K562 (cell line): Measurements from ENCODE around the gene SCN7A. TPM values are rescaled to one million over a fixed set of nuclear protein-coding genes. Genes with fewer than 3 reads are reported as not detected.

Experiments
- ARNT ChIP-seq, 2 experiments: fragments of 450-650 bp; IDR thresholded peaks; 2 replicates each; pipeline ENCODE4 v1.6.1; 2016; ENCODE audit warnings: mild to moderate bottlenecking in 1 of 2
- BACH1 ChIP-seq: fragments of 200-800 bp; sonication (Bioruptor generic); IDR thresholded peaks from 2 replicates; pipeline ENCODE4 v1.6.1; 2016; ENCODE audit warnings: missing genetic modification characterization, missing compliant biosample characterization
- COPS2 ChIP-seq: fragments of 450-650 bp; conservative IDR thresholded peaks from 2 replicates; pipeline ENCODE4 v1.6.1; 2016; ENCODE audit warnings: mild to moderate bottlenecking, moderate library complexity
- HNRNPK ChIP-seq: fragments of 200-400 bp; formaldehyde crosslinking; IDR thresholded peaks from one replicate; pipeline ENCODE4 v1.6.1; 2018; ENCODE audit warnings: mild to moderate bottlenecking, low read depth, low read length; ENCODE audit not compliant: poor library complexity, severe bottlenecking
- ILK ChIP-seq: fragments of 450-650 bp; IDR thresholded peaks from 2 replicates; pipeline ENCODE4 v1.6.1; 2016; ENCODE audit warnings: missing genetic modification characterization, low read depth, mild to moderate bottlenecking, missing compliant biosample characterization, moderate library complexity, borderline replicate concordance
- OTX1 ChIP-seq: fragments of 450-650 bp; formaldehyde crosslinking; IDR thresholded peaks from 2 replicates; pipeline ENCODE4 v1.4.0; 2022; ENCODE audit warnings: mild to moderate bottlenecking
- SMARCB1 ChIP-seq: IDR thresholded peaks from 2 replicates; pipeline ENCODE4 v1.6.1; 2011; ENCODE audit warnings: improper control_type of control experiment, low read depth; ENCODE audit not compliant: insufficient read length
- XRCC4 ChIP-seq: IDR thresholded peaks from one replicate; pipeline ENCODE4 v1.6.1; 2011; ENCODE audit not compliant: insufficient read depth, insufficient read length; ENCODE audit errors: extremely low read depth
- ZNF282 ChIP-seq: sonication (generic); formaldehyde crosslinking; IDR thresholded peaks from 2 replicates; pipeline ENCODE4 v1.8.1; 2023; ENCODE audit warnings: missing genetic modification reagents
- ZNF75A ChIP-seq: fragments of 450-650 bp; formaldehyde crosslinking; IDR thresholded peaks from 2 replicates; pipeline ENCODE4 v1.4.0; 2020; ENCODE audit warnings: mild to moderate bottlenecking
- polyA plus RNA-seq, 8 experiments: library from polyadenylated mRNA; depleted of rRNA in 4 of 8; stranded (reverse) in 5 of 8; unstranded in 3 of 8; fragments of >200 nt; fragmentation: Nextera tagmentation in 2 of 8; fragmentation: Illumina TruSeq in 1 of 8; extraction: Ambion mirVana in 2 of 8; extraction: Trizol in 1 of 8; gene quantifications; 2 replicates each; pipeline versions ENCODE4 v1.2.1 to v1.2.3, GENCODE V29; 2011 to 2014; ENCODE audit warnings: inconsistent platforms in 1 of 8, missing spikeins in 1 of 8
- total RNA-seq, 7 experiments: library from RNA; depleted of rRNA in 6 of 7; stranded (reverse); fragments of >200 nt in 6 of 7; fragmentation: Illumina TruSeq in 2 of 7; extraction: Trizol in 2 of 7; gene quantifications; 2 replicates each; pipeline versions ENCODE4 v1.2.1 to v1.2.3, GENCODE V29; 2011 to 2021; ENCODE audit warnings: low replicate concordance in 1 of 7
- TF ChIP-seq, protein P1 (sequence below): sonication (generic); formaldehyde crosslinking; IDR thresholded peaks from 2 replicates; pipeline ENCODE4 v1.8.0; 2023; ENCODE audit warnings: mild to moderate bottlenecking, missing genetic modification reagents
- TF ChIP-seq, protein P2 (sequence below): fragments of 200-400 bp; formaldehyde crosslinking; IDR thresholded peaks from 2 replicates; pipeline ENCODE4 v1.6.1; 2017; ENCODE audit warnings: mild to moderate bottlenecking, low read depth, low read length, moderate library complexity
- TF ChIP-seq, protein P3 (sequence below): sonication (generic); formaldehyde crosslinking; IDR thresholded peaks from 2 replicates; pipeline ENCODE4 v1.8.1; 2023; ENCODE audit warnings: mild to moderate bottlenecking, missing genetic modification reagents
- TF ChIP-seq, protein P4 (sequence below), 2 experiments: fragments of 450-650 bp in 1 of 2; IDR thresholded peaks; 2 replicates each; pipeline ENCODE4 v1.6.1; 2011 to 2017; ENCODE audit warnings: low read depth in 2 of 2, antibody characterized with exemption in 1 of 2, borderline replicate concordance in 1 of 2, low read length in 1 of 2, mild to moderate bottlenecking in 1 of 2, mixed read lengths in 1 of 2; ENCODE audit not compliant: control insufficient read depth in 1 of 2
- TF ChIP-seq, protein P5 (sequence below): fragments of 450-650 bp; IDR thresholded peaks from 2 replicates; pipeline ENCODE4 v1.7.1; 2018; ENCODE audit warnings: mild to moderate bottlenecking, low read depth; ENCODE audit not compliant: partially characterized antibody

SCN7A gene
- total and polyA plus RNA-seq, 9 of the 15 experiments (the other 6 are each of a cell fraction or from before 2014, with no cell fraction given) = under 0.01 to 0.05 (median 0.03) TPM; not detected in 3

DNA sequence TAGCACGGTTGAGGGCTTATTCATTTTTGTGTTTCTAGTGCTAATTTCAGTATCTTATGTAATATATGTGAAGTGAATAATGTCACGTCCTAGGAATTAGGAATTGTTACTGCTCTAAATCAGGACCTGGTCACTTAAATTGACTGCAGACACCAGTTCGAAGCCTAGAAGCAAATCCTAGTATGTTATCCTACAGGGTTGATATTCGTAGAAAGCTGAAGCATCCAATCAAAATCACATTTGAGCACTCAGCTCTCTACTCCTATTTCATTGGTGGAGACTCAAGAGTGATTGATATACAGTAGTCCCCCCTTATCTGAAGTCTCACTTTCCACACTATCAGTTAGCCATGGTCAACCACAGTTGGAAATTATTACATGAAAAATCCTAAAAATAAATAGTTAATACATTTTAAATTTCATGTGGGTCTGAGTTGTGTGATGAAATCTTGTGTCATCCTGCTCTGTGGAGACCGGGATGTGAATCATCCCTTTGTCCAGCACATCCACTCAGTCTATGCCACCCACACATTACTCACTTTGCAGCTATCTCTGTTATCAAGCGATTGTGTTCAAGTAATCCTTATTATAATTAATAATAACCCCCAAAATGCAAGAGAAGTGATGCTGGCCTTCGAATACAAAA is 83.1 kb downstream of the SCN7A start (continued):
- no peak for TF ChIP-seq HNRNPK
- no peak for TF ChIP-seq ZNF282
- TF ChIP-seq XRCC4 = no peak
- no peak for TF ChIP-seq SMARCB1
- no peak; the same call in 1 of the 2 replicates for TF ChIP-seq BACH1 (tag)
- TF ChIP-seq, protein P1, sequence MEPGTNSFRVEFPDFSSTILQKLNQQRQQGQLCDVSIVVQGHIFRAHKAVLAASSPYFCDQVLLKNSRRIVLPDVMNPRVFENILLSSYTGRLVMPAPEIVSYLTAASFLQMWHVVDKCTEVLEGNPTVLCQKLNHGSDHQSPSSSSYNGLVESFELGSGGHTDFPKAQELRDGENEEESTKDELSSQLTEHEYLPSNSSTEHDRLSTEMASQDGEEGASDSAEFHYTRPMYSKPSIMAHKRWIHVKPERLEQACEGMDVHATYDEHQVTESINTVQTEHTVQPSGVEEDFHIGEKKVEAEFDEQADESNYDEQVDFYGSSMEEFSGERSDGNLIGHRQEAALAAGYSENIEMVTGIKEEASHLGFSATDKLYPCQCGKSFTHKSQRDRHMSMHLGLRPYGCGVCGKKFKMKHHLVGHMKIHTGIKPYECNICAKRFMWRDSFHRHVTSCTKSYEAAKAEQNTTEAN (CRISPR knock-in tag) = no peak
- TF ChIP-seq ZNF75A (CRISPR knock-in tag) = no peak
- TF ChIP-seq, protein P2, sequence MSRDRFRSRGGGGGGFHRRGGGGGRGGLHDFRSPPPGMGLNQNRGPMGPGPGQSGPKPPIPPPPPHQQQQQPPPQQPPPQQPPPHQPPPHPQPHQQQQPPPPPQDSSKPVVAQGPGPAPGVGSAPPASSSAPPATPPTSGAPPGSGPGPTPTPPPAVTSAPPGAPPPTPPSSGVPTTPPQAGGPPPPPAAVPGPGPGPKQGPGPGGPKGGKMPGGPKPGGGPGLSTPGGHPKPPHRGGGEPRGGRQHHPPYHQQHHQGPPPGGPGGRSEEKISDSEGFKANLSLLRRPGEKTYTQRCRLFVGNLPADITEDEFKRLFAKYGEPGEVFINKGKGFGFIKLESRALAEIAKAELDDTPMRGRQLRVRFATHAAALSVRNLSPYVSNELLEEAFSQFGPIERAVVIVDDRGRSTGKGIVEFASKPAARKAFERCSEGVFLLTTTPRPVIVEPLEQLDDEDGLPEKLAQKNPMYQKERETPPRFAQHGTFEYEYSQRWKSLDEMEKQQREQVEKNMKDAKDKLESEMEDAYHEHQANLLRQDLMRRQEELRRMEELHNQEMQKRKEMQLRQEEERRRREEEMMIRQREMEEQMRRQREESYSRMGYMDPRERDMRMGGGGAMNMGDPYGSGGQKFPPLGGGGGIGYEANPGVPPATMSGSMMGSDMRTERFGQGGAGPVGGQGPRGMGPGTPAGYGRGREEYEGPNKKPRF = no peak
- TF ChIP-seq OTX1 (CRISPR knock-in tag) = no peak
- TF ChIP-seq, protein P3, sequence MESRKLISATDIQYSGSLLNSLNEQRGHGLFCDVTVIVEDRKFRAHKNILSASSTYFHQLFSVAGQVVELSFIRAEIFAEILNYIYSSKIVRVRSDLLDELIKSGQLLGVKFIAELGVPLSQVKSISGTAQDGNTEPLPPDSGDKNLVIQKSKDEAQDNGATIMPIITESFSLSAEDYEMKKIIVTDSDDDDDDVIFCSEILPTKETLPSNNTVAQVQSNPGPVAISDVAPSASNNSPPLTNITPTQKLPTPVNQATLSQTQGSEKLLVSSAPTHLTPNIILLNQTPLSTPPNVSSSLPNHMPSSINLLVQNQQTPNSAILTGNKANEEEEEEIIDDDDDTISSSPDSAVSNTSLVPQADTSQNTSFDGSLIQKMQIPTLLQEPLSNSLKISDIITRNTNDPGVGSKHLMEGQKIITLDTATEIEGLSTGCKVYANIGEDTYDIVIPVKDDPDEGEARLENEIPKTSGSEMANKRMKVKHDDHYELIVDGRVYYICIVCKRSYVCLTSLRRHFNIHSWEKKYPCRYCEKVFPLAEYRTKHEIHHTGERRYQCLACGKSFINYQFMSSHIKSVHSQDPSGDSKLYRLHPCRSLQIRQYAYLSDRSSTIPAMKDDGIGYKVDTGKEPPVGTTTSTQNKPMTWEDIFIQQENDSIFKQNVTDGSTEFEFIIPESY (CRISPR knock-in tag) = no peak
- no peak for TF ChIP-seq ILK (tag)
- no peak for TF ChIP-seq COPS2
- TF ChIP-seq, protein P4, sequence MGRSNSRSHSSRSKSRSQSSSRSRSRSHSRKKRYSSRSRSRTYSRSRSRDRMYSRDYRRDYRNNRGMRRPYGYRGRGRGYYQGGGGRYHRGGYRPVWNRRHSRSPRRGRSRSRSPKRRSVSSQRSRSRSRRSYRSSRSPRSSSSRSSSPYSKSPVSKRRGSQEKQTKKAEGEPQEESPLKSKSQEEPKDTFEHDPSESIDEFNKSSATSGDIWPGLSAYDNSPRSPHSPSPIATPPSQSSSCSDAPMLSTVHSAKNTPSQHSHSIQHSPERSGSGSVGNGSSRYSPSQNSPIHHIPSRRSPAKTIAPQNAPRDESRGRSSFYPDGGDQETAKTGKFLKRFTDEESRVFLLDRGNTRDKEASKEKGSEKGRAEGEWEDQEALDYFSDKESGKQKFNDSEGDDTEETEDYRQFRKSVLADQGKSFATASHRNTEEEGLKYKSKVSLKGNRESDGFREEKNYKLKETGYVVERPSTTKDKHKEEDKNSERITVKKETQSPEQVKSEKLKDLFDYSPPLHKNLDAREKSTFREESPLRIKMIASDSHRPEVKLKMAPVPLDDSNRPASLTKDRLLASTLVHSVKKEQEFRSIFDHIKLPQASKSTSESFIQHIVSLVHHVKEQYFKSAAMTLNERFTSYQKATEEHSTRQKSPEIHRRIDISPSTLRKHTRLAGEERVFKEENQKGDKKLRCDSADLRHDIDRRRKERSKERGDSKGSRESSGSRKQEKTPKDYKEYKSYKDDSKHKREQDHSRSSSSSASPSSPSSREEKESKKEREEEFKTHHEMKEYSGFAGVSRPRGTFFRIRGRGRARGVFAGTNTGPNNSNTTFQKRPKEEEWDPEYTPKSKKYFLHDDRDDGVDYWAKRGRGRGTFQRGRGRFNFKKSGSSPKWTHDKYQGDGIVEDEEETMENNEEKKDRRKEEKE (IDR thresholded peaks at IDR 0.05; ENCODE audit: borderline replicate concordance in 1 of 2, control insufficient read depth in 1 of 2, low read depth in 2 of 2, low read length in 1 of 2) = no peak
- no peak for TF ChIP-seq ARNT (IDR thresholded peaks at IDR 0.05)
- TF ChIP-seq, protein P5, sequence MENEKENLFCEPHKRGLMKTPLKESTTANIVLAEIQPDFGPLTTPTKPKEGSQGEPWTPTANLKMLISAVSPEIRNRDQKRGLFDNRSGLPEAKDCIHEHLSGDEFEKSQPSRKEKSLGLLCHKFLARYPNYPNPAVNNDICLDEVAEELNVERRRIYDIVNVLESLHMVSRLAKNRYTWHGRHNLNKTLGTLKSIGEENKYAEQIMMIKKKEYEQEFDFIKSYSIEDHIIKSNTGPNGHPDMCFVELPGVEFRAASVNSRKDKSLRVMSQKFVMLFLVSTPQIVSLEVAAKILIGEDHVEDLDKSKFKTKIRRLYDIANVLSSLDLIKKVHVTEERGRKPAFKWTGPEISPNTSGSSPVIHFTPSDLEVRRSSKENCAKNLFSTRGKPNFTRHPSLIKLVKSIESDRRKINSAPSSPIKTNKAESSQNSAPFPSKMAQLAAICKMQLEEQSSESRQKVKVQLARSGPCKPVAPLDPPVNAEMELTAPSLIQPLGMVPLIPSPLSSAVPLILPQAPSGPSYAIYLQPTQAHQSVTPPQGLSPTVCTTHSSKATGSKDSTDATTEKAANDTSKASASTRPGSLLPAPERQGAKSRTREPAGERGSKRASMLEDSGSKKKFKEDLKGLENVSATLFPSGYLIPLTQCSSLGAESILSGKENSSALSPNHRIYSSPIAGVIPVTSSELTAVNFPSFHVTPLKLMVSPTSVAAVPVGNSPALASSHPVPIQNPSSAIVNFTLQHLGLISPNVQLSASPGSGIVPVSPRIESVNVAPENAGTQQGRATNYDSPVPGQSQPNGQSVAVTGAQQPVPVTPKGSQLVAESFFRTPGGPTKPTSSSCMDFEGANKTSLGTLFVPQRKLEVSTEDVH = no peak
